Hepatocyte (in vitro differentiated cells): ENCODE measurements around the gene NELFB. TPM values are rescaled to one million over a fixed set of nuclear protein-coding genes. Genes with fewer than 3 reads are reported as not detected.

ENCODE experiments used
- DNase-seq: peaks from one replicate; pipeline ENCODE4 v3.0.0-alpha.2; 2016; ENCODE audit warnings: low spot score
- H2AFZ ChIP-seq: fragments of 200-600 bp; sonication (generic); 2 replicates; pipeline ENCODE4 v1.6.0; 2016; ENCODE audit warnings: antibody characterized with exemption, mild to moderate bottlenecking
- H3K27ac ChIP-seq: fragments of 200-600 bp; sonication (generic); 2 replicates; pipeline ENCODE4 v1.5.1; 2016; ENCODE audit warnings: mild to moderate bottlenecking
- H3K27me3 ChIP-seq: fragments of 200-600 bp; sonication (generic); 2 replicates; pipeline ENCODE4 v1.6.1; 2016
- H3K36me3 ChIP-seq: fragments of 200-600 bp; sonication (generic); replicated peaks from 2 replicates; pipeline ENCODE4 v1.5.1; 2016; ENCODE audit warnings: low read depth; ENCODE audit not compliant: insufficient read depth
- H3K4me1 ChIP-seq: fragments of 200-600 bp; sonication (generic); 2 replicates; pipeline ENCODE4 v1.5.1; 2016; ENCODE audit warnings: mild to moderate bottlenecking, moderate library complexity; ENCODE audit not compliant: insufficient read depth
- H3K4me2 ChIP-seq: fragments of 200-600 bp; sonication (generic); 2 replicates; pipeline ENCODE4 v1.6.0; 2016
- H3K4me3 ChIP-seq: fragments of 200-600 bp; sonication (generic); 2 replicates; pipeline ENCODE4 v1.5.1; 2016; ENCODE audit warnings: mild to moderate bottlenecking
- H3K79me2 ChIP-seq: fragments of 200-600 bp; sonication (generic); 2 replicates; pipeline ENCODE4 v1.6.0; 2017; ENCODE audit warnings: mild to moderate bottlenecking
- H3K9me2 ChIP-seq: fragments of 200-600 bp; sonication (generic); replicated peaks from 2 replicates; pipeline ENCODE4 v1.6.0; 2017; ENCODE audit warnings: mild to moderate bottlenecking; ENCODE audit not compliant: insufficient read depth
- H3K9me3 ChIP-seq: fragments of 200-600 bp; sonication (generic); 2 replicates; pipeline ENCODE4 v1.5.1; 2016; ENCODE audit warnings: low read depth, mild to moderate bottlenecking
- H4K20me1 ChIP-seq: fragments of 200-600 bp; sonication (generic); 2 replicates; pipeline ENCODE4 v1.6.0; 2016; ENCODE audit warnings: mild to moderate bottlenecking; ENCODE audit not compliant: insufficient read depth, poor library complexity, severe bottlenecking
- CTCF ChIP-seq: fragments of 200-600 bp; sonication (generic); IDR thresholded peaks from 2 replicates; pipeline ENCODE4 v1.5.1; 2016; ENCODE audit warnings: antibody characterized with exemption, mild to moderate bottlenecking; ENCODE audit not compliant: poor library complexity
- EZH2 ChIP-seq: fragments of 200-600 bp; sonication (generic); IDR thresholded peaks from 2 replicates; pipeline ENCODE4 v1.6.1; 2016; ENCODE audit warnings: antibody characterized with exemption, mild to moderate bottlenecking, borderline replicate concordance
- EZH2phosphoT487 ChIP-seq: fragments of 200-600 bp; sonication (generic); IDR thresholded peaks from one replicate; pipeline ENCODE4 v1.6.1; 2018; ENCODE audit warnings: antibody characterized with exemption, mild to moderate bottlenecking, low read depth, moderate library complexity; ENCODE audit not compliant: unreplicated experiment, severe bottlenecking
- WGBS: methylation state at CpG from one replicate; pipeline ENCODE4 v1.1.6; 2016; ENCODE audit warnings: low lambda C conversion rate; ENCODE audit errors: missing lambda C conversion rate; 5-methylcytosine and 5-hydroxymethylcytosine counted together
- polyA plus RNA-seq: library from polyadenylated mRNA; unstranded; fragments of >200 nt; fragmentation: Nextera tagmentation; extraction: Ambion mirVana; gene quantifications from 2 replicates; pipeline ENCODE4 v1.2.1, GENCODE V29; 2016
- total RNA-seq: library from RNA; depleted of rRNA; stranded (reverse); fragments of >200 nt; gene quantifications from 2 replicates; pipeline ENCODE4 v1.2.3, GENCODE V29; 2014

The NELFB gene
- total and polyA plus RNA-seq, 2 experiments from 2014 or later: 41.4 to 63.5 TPM

- Histone ChIP-seq H3K9me2 (no peaks in the 10 kb centered on the region), H3K27me3 (no peaks in the 10 kb centered on the region), H4K20me1 (peaks cover 24% of the 10 kb centered on the region), H2AFZ (no peak overlapping the region), H3K4me2 (no peak overlapping the region), H3K36me3 (no peaks in the 10 kb centered on the region), H3K4me3 (no peak overlapping the region), H3K79me2 (peaks cover 29% of the 10 kb centered on the region), H3K4me1 (peaks cover 9% of the 10 kb centered on the region), H3K27ac (no peak overlapping the region), H3K9me3 (no peaks in the 10 kb centered on the region)
- WGBS: 59% methylated on average over 35 of the region's 36 CpGs
- TF ChIP-seq CTCF (no peak), EZH2 (no peak), EZH2phosphoT487 (no peak)
- DNase-seq: peak; percentile 9
These were observed 10.4 kb upstream of the NELFB start for GRCh38 chr9:137244486-137245449.

GRCh38 chr9:137245450-137246421 is 9.4 kb upstream of the NELFB start:
- H3K4me2 ChIP-seq: no peak overlapping the region
- no peaks in the 10 kb centered on the region for H3K9me2 ChIP-seq
- peaks cover 24% of the 10 kb centered on the region for H4K20me1 ChIP-seq
- peaks cover 29% of the 10 kb centered on the region for H3K79me2 ChIP-seq
- no peaks in the 10 kb centered on the region for H3K27me3 ChIP-seq
- H3K9me3 ChIP-seq: no peaks in the 10 kb centered on the region
- H3K36me3 ChIP-seq: no peaks in the 10 kb centered on the region
- peaks cover 8% of the 10 kb centered on the region for H3K4me1 ChIP-seq
- no peak overlapping the region for H3K4me3 ChIP-seq
- H3K27ac ChIP-seq: no peak overlapping the region
- H2AFZ ChIP-seq: no peak overlapping the region
- TF ChIP-seq EZH2 (no peak), CTCF (no peak), EZH2phosphoT487 (no peak)
- 94% methylated on average over 25 of the region's 25 CpGs for WGBS
- DNase-seq: peak; percentile 5

- H3K9me3 ChIP-seq: no peaks in the 10 kb centered on the region
- H3K27me3 ChIP-seq: no peaks in the 10 kb centered on the region
- peaks cover 16% of the 10 kb centered on the region for H4K20me1 ChIP-seq
- 75% methylated on average over 20 of the region's 20 CpGs for WGBS
- no peak overlapping the region for H3K4me2 ChIP-seq
- TF ChIP-seq CTCF (no peak), EZH2phosphoT487 (no peak), EZH2 (no peak)
- H3K79me2 ChIP-seq: peaks cover 21% of the 10 kb centered on the region
- no peak for DNase-seq
- H3K36me3 ChIP-seq: no peaks in the 10 kb centered on the region
- peaks cover 7% of the 10 kb centered on the region for H3K4me1 ChIP-seq
- no peak overlapping the region for H3K4me3 ChIP-seq
- H3K27ac ChIP-seq: no peak overlapping the region
- no peak overlapping the region for H2AFZ ChIP-seq
- no peaks in the 10 kb centered on the region for H3K9me2 ChIP-seq
These were observed 7.8 kb upstream of the NELFB start for GRCh38 chr9:137247135-137247915.
